Endothelial cell of umbilical vein (primary cell): ENCODE data around the gene GAR1. TPM values are rescaled to one million over a fixed set of nuclear protein-coding genes. Genes with fewer than 3 reads are reported as not detected.
"Not testable (repeated sequence)": the region's sequence is repeated elsewhere in the genome, so short reads cannot be mapped to it uniquely, and the experiment has no call there.

Experiments
- BruUV-seq: library from RNA; stranded (reverse); fragments of 400-500 nt; replicated peaks from 2 replicates; lab custom pipeline; 2021; lab: Mats Ljungman, UMichigan
- CTCF ChIA-PET: fragments of 300-600, 350-600 bp; sonication (Branson Sonifier 250); formaldehyde crosslinking; loops from one replicate; lab custom pipeline; 2021; ENCODE audit warnings: antibody characterized with exemption, inconsistent platforms; lab: Charles Lee
- POLR2A ChIA-PET: fragments of 300-600, 350-600 bp; sonication (Branson Sonifier 250); formaldehyde crosslinking; loops from one replicate; lab custom pipeline; 2021; ENCODE audit warnings: antibody characterized with exemption, inconsistent platforms; lab: Charles Lee
- DNase-seq: peaks from one replicate; pipeline ENCODE4 v3.0.0-alpha.2; 2011; ENCODE audit warnings: low read depth, low spot score
- FAIRE-seq: peaks from 2 replicates; lab custom pipeline; 2011; peaks lifted over from hg19 to GRCh38; lab: Jason Lieb, UNC
- H2AFZ ChIP-seq: 2 replicates; pipeline ENCODE4 v1.6.0; 2012; ENCODE audit warnings: low read depth, low read length, control low read depth, inconsistent platforms
- H3K27ac ChIP-seq: 2 replicates; pipeline ENCODE4 v1.5.1; 2011; ENCODE audit warnings: low read depth, mild to moderate bottlenecking, control low read depth, low read length, moderate library complexity; ENCODE audit not compliant: insufficient read depth
- H3K27me3 ChIP-seq, 2 experiments: 2 replicates each; pipeline versions ENCODE4 v1.6.0 to v1.6.1; 2011; ENCODE audit warnings: low read length in 2 of 2, mixed read lengths in 1 of 2; ENCODE audit not compliant: control insufficient read depth in 2 of 2, insufficient read depth in 2 of 2
- H3K36me3 ChIP-seq, 2 experiments: 2 replicates in 1 of 2; 3 replicates in 1 of 2; pipeline ENCODE4 v1.5.1; 2011; ENCODE audit warnings: low read length in 2 of 2, mild to moderate bottlenecking in 1 of 2, moderate library complexity in 1 of 2; ENCODE audit not compliant: control insufficient read depth in 2 of 2, insufficient read depth in 2 of 2; ENCODE audit errors: extremely low read depth in 1 of 2
- H3K4me1 ChIP-seq: 3 replicates; pipeline ENCODE4 v1.5.1; 2011; ENCODE audit warnings: mild to moderate bottlenecking, low read length; ENCODE audit not compliant: control insufficient read depth, insufficient read depth; ENCODE audit errors: extremely low read depth
- H3K4me2 ChIP-seq: 2 replicates; pipeline ENCODE4 v1.6.1; 2011; ENCODE audit warnings: low read length, control low read depth, mixed read lengths; ENCODE audit not compliant: insufficient read depth
- H3K4me3 ChIP-seq, 3 experiments: fragments of 200-600 bp in 1 of 3; sonication (generic), shearing (Covaris generic) in 1 of 3; replicated peaks in 1 of 3; 2 replicates each; pipeline ENCODE4 v1.5.1; 2011 to 2016; ENCODE audit warnings: control low read depth in 3 of 3, low read length in 3 of 3, mild to moderate bottlenecking in 2 of 3, inconsistent platforms in 1 of 3, low read depth in 1 of 3, moderate library complexity in 1 of 3; ENCODE audit not compliant: insufficient read depth in 1 of 3
- H3K79me2 ChIP-seq: 2 replicates; pipeline ENCODE4 v1.6.0; 2012; ENCODE audit warnings: low read length, inconsistent platforms; ENCODE audit not compliant: control insufficient read depth, insufficient read depth
- H3K9ac ChIP-seq: replicated peaks from 2 replicates; pipeline ENCODE3; 2011; ENCODE audit warnings: low read length, control low read depth; ENCODE audit not compliant: insufficient read depth; ENCODE audit errors: extremely low read depth
- H3K9me1 ChIP-seq: replicated peaks from 3 replicates; pipeline ENCODE4 v1.6.0; 2011; ENCODE audit warnings: mild to moderate bottlenecking, low read length; ENCODE audit not compliant: control insufficient read depth, insufficient read depth; ENCODE audit errors: extremely low read depth
- H3K9me3 ChIP-seq: replicated peaks from 2 replicates; pipeline ENCODE4 v1.5.1; 2012; ENCODE audit warnings: low read length, inconsistent platforms; ENCODE audit not compliant: control insufficient read depth, insufficient read depth
- H4K20me1 ChIP-seq: replicated peaks from 2 replicates; pipeline ENCODE3; 2011; ENCODE audit warnings: mild to moderate bottlenecking, low read length; ENCODE audit not compliant: control insufficient read depth, insufficient read depth; ENCODE audit errors: extremely low read depth
- CTCF ChIP-seq, 2 donors: IDR thresholded peaks; 1 replicate in 1 of 2; 2 replicates in 1 of 2; pipeline ENCODE4 v1.5.1; 2011; ENCODE audit warnings: low read length in 2 of 2, mild to moderate bottlenecking in 2 of 2, moderate library complexity in 2 of 2, control low read depth in 1 of 2, inconsistent platforms in 1 of 2, low read depth in 1 of 2; ENCODE audit not compliant: insufficient read depth in 1 of 2; ENCODE audit errors: extremely low read depth in 1 of 2
- EZH2 ChIP-seq: IDR thresholded peaks from 2 replicates; pipeline ENCODE4 v1.6.1; 2012; ENCODE audit warnings: borderline replicate concordance, low read depth, mild to moderate bottlenecking, moderate library complexity, low read length, inconsistent platforms; ENCODE audit not compliant: severe bottlenecking
- FOS ChIP-seq: IDR thresholded peaks from 2 replicates; pipeline ENCODE4 v1.6.1; 2011; ENCODE audit warnings: mild to moderate bottlenecking, low read length, moderate library complexity, borderline replicate concordance; ENCODE audit not compliant: insufficient read depth
- JUN ChIP-seq: IDR thresholded peaks from 2 replicates; pipeline ENCODE4 v1.6.1; 2011; ENCODE audit warnings: borderline replicate concordance, low read depth; ENCODE audit not compliant: insufficient read length, insufficient read depth
- MYC ChIP-seq: IDR thresholded peaks from one replicate; pipeline ENCODE4 v1.6.1; 2011; ENCODE audit warnings: mild to moderate bottlenecking, low read depth, low read length
- POLR2A ChIP-seq: IDR thresholded peaks from 2 replicates; pipeline ENCODE4 v1.6.1; 2012; ENCODE audit warnings: low read depth, mild to moderate bottlenecking, control low read depth, low read length
- dilution Hi-C: fragments of 300-500 bp; cut with MboI; formaldehyde crosslinking; loops from one replicate; pipeline ENCODE4 v1.15.0; 2019; ENCODE audit warnings: low sequenced_read_pairs; ENCODE audit not compliant: extremely low pct_ligation_motif_present
- intact Hi-C: fragments of 100-400 bp; cut with micrococcal nuclease; formaldehyde crosslinking; loops from one replicate; pipeline ENCODE4 v1.10.0; 2022
- polyA plus RNA-seq, 4 experiments: library from polyadenylated mRNA; depleted of rRNA in 3 of 4; stranded (reverse) in 3 of 4; unstranded in 1 of 4; fragments of >200 nt; gene quantifications; 2 replicates each; pipeline versions ENCODE4 v1.2.1 to v1.2.3, GENCODE V29; 2011 to 2012; ENCODE audit warnings: missing spikeins in 1 of 4
- total RNA-seq: library from RNA; stranded (reverse); gene quantifications from 2 replicates; pipeline ENCODE4 v1.2.3, GENCODE V29; 2021
- TF ChIP-seq, protein P1 (sequence below): IDR thresholded peaks from 2 replicates; pipeline ENCODE4 v1.6.1; 2011; ENCODE audit not compliant: insufficient read depth, insufficient read length

GAR1 gene
- total and polyA plus RNA-seq, 2 donors (not counting 3 experiments of a cell fraction or from before 2014, with no cell fraction given), result 12.7 to 29.1 TPM

DNA sequence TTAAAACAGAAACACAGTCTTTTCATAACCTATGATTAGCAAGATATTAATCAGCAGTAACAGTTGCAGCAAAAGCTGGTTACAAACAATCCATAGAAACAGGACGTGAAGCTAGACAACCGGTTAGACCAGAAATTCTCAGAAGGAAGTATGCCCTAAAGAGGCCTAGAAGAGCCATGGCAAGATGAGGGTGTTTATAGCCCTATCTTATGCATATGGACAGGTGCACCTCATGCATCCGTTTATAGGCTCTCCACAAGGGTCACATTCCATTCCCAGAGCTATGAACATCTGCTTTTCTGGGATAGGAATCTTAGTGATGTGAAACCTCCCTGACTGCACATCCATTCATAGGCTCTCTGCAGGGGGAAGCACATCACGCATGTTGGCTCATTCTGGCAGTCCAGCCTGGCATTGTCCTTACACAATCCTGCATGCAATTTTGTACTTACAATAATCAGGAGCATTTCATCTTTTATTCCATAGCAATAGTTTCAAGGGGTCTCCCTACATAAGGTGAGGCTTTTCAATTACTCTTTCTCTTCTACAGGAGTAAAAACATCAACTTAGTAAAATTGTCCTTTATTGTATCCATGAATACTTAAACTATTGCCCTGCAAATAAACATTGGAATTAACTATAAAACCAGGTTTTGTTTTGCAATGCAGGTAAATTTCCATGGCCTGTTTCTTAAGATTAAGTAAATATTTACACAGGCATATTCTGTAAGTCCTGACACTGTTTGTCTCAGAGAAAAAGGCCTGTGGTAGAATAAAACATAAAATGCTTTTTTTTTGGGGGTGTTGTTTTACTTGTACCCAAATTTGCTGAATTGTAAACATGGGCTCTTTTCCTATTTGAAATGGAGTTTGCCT lies 44.1 kb downstream of the GAR1 start:
- H3K27ac ChIP-seq, dilution Hi-C loops, FAIRE-seq, H3K9me1 ChIP-seq, H3K36me3 ChIP-seq, H3K9me3 ChIP-seq, H4K20me1 ChIP-seq, H2AFZ ChIP-seq, DNase-seq, H3K4me3 ChIP-seq, CTCF ChIA-PET, BruUV-seq, POLR2A ChIA-PET, H3K79me2 ChIP-seq, H3K4me1 ChIP-seq, H3K27me3 ChIP-seq, H3K9ac ChIP-seq, intact Hi-C loops, H3K4me2 ChIP-seq: not testable (repeated sequence)

- dilution Hi-C loops, result no loop called here
- intact Hi-C loops, result no loop called here
- H3K4me2 ChIP-seq, result no peak overlapping the region
- H3K4me3 ChIP-seq, result no peak overlapping the region
- H3K9me3 ChIP-seq, result no peaks in the 10 kb centered on the region
- no peaks in the 10 kb centered on the region for H3K9me1 ChIP-seq
- POLR2A ChIA-PET, result no interaction called here
- H2AFZ ChIP-seq, result no peak overlapping the region
- no peaks in the 10 kb centered on the region for H3K27me3 ChIP-seq
- DNase-seq (no peak), FAIRE-seq (no peak)
- no peak overlapping the region for H3K27ac ChIP-seq
- BruUV-seq, result no TSS peak
- no peaks in the 10 kb centered on the region for H3K4me1 ChIP-seq
- TF ChIP-seq MYC, result no peak
- TF ChIP-seq, protein P1, sequence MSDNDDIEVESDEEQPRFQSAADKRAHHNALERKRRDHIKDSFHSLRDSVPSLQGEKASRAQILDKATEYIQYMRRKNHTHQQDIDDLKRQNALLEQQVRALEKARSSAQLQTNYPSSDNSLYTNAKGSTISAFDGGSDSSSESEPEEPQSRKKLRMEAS, result no peak
- TF ChIP-seq EZH2, result no peak
- no peak for TF ChIP-seq FOS
- TF ChIP-seq POLR2A, result no peak
- TF ChIP-seq JUN, result no peak
- no peak for TF ChIP-seq CTCF (IDR thresholded peaks at IDR 0.05; ENCODE audit: extremely low read depth in 1 of 2, insufficient read depth in 1 of 2, low read depth in 1 of 2, low read length in 2 of 2)
- H4K20me1 ChIP-seq, result no peaks in the 10 kb centered on the region
- CTCF ChIA-PET, result interaction anchor here (0.6 kb wide), 1 partner anchor 21 kb away, joined by 3 read pairs; no protein-coding TSS in a partner anchor
- H3K79me2 ChIP-seq, result no peaks in the 10 kb centered on the region
- no peak overlapping the region for H3K9ac ChIP-seq
- H3K36me3 ChIP-seq, result no peaks in the 10 kb centered on the region
Observed at GRCh38 chr4:109861271-109861670, 45.7 kb downstream of the GAR1 start.
